Trophoblast cell (in vitro differentiated cells and primary cell): Measurements from ENCODE around the gene COL6A3.
A peak's percentile ranks its signal among the peaks of the same experiment; 100 is the strongest.

Experiments
- DNase-seq, 2 donors: peaks; one replicate each; pipeline ENCODE4 v3.0.0-alpha.2; 2016
- H2AFZ ChIP-seq: 2 replicates; pipeline ENCODE4 v1.6.1; 2013; ENCODE audit warnings: low read length, moderate library complexity, mild to moderate bottlenecking; ENCODE audit not compliant: insufficient read depth, poor library complexity
- H2AK5ac ChIP-seq: 2 replicates; pipeline ENCODE4 v1.6.1; 2013; ENCODE audit warnings: mild to moderate bottlenecking, low read length
- H2BK120ac ChIP-seq: 2 replicates; pipeline ENCODE4 v1.6.1; 2013; ENCODE audit warnings: low read length, mild to moderate bottlenecking, moderate library complexity; ENCODE audit not compliant: insufficient read depth, poor library complexity
- H2BK12ac ChIP-seq: 2 replicates; pipeline ENCODE4 v1.6.1; 2013; ENCODE audit warnings: mild to moderate bottlenecking, low read length, moderate library complexity
- H2BK5ac ChIP-seq: 2 replicates; pipeline ENCODE4 v1.6.1; 2013; ENCODE audit warnings: low read length, low read depth, moderate library complexity, mild to moderate bottlenecking; ENCODE audit not compliant: poor library complexity
- H3K14ac ChIP-seq: 2 replicates; pipeline ENCODE4 v1.6.1; 2013; ENCODE audit warnings: mild to moderate bottlenecking, low read length
- H3K18ac ChIP-seq: 2 replicates; pipeline ENCODE4 v1.6.1; 2013; ENCODE audit warnings: mild to moderate bottlenecking, low read length
- H3K23ac ChIP-seq: 2 replicates; pipeline ENCODE4 v1.6.1; 2013; ENCODE audit warnings: low read length
- H3K27ac ChIP-seq: 2 replicates; pipeline ENCODE4 v1.5.1; 2013; ENCODE audit warnings: low read depth, mild to moderate bottlenecking, inconsistent platforms, low read length, moderate library complexity
- H3K27me3 ChIP-seq: 2 replicates; pipeline ENCODE4 v1.6.1; 2013; ENCODE audit warnings: inconsistent platforms, mild to moderate bottlenecking, low read length, moderate library complexity; ENCODE audit not compliant: insufficient read depth
- H3K36me3 ChIP-seq, 2 experiments: 1 replicate in 1 of 2; 2 replicates in 1 of 2; pipeline ENCODE4 v1.6.1; 2013; ENCODE audit warnings: low read length in 2 of 2, mild to moderate bottlenecking in 2 of 2, moderate library complexity in 1 of 2; ENCODE audit not compliant: insufficient read depth in 2 of 2, control insufficient read depth in 1 of 2
- H3K4ac ChIP-seq: 2 replicates; pipeline ENCODE4 v1.6.1; 2013; ENCODE audit warnings: low read depth, mild to moderate bottlenecking, low read length, moderate library complexity
- H3K4me1 ChIP-seq, 2 experiments: 1 replicate in 1 of 2; 2 replicates in 1 of 2; pipeline ENCODE4 v1.6.1; 2013; ENCODE audit warnings: low read length in 2 of 2, mild to moderate bottlenecking in 2 of 2, moderate library complexity in 1 of 2; ENCODE audit not compliant: insufficient read depth in 2 of 2, control insufficient read depth in 1 of 2
- H3K4me2 ChIP-seq: 2 replicates; pipeline ENCODE4 v1.6.1; 2013; ENCODE audit warnings: inconsistent platforms, mild to moderate bottlenecking, low read length, moderate library complexity
- H3K4me3 ChIP-seq: 2 replicates; pipeline ENCODE4 v1.5.1; 2013; ENCODE audit warnings: mild to moderate bottlenecking, low read depth, low read length, inconsistent platforms
- H3K79me1 ChIP-seq: one replicate; pipeline ENCODE4 v1.6.1; 2013; ENCODE audit warnings: low read length
- H3K79me2 ChIP-seq: 2 replicates; pipeline ENCODE4 v1.6.1; 2013; ENCODE audit warnings: low read length, mild to moderate bottlenecking; ENCODE audit not compliant: control insufficient read depth, insufficient read depth, poor library complexity
- H3K9ac ChIP-seq: 2 replicates; pipeline ENCODE4 v1.6.1; 2013; ENCODE audit warnings: mild to moderate bottlenecking, low read length
- H3K9me3 ChIP-seq: 2 replicates; pipeline ENCODE4 v1.6.1; 2013; ENCODE audit warnings: low read depth, mild to moderate bottlenecking, control low read depth, inconsistent platforms, low read length; ENCODE audit not compliant: insufficient read depth
- H4K12ac ChIP-seq: 2 replicates; pipeline ENCODE4 v1.6.1; 2013; ENCODE audit warnings: low read depth, mild to moderate bottlenecking, low read length, moderate library complexity
- H4K8ac ChIP-seq: 2 replicates; pipeline ENCODE4 v1.6.1; 2013; ENCODE audit warnings: low read depth, mild to moderate bottlenecking, low read length, moderate library complexity
- H4K91ac ChIP-seq: one replicate; pipeline ENCODE4 v1.6.1; 2013; ENCODE audit warnings: low read depth, mild to moderate bottlenecking, low read length, moderate library complexity
- WGBS: extraction: QIAGEN DNeasy Blood & Tissue Kit; methylation state at CpG from one replicate; pipeline ENCODE4 v1.1.7; 2013; ENCODE audit warnings: missing lambda C conversion rate; ENCODE audit not compliant: insufficient read length, insufficient coverage; ENCODE audit errors: extremely low coverage; 5-methylcytosine and 5-hydroxymethylcytosine counted together

Gene COL6A3

GRCh38 chr2:237287872-237288271 is 126.1 kb downstream of the COL6A3 start:
- H3K27ac ChIP-seq = no peak overlapping the region
- H4K8ac ChIP-seq = no peak overlapping the region
- no peak overlapping the region for H3K4ac ChIP-seq
- H3K18ac ChIP-seq = peak overlapping the region; percentile 45
- WGBS = no CpG with 5 or more reads among the region's 1 CpG
- H3K4me3 ChIP-seq = no peak overlapping the region
- peak overlapping the region; percentile 44 for H2AK5ac ChIP-seq
- peaks cover 5% of the 10 kb centered on the region for H3K79me2 ChIP-seq
- no peaks in the 10 kb centered on the region for H3K9me3 ChIP-seq
- peak overlapping the region; percentile 45 for H2BK5ac ChIP-seq
- H3K14ac ChIP-seq = peak overlapping the region; percentile 21
- no peak overlapping the region for H3K4me2 ChIP-seq
- H2BK120ac ChIP-seq = peak overlapping the region; percentile 50
- no peak overlapping the region for H4K12ac ChIP-seq
- H3K36me3 ChIP-seq = no peaks in the 10 kb centered on the region
- peak overlapping the region; percentile 92 for H4K91ac ChIP-seq
- H3K27me3 ChIP-seq = no peaks in the 10 kb centered on the region
- H2AFZ ChIP-seq = no peak overlapping the region
- H3K4me1 ChIP-seq = peaks cover 4 to 5% of the 10 kb centered on the region in 2 experiments
- peak overlapping the region; percentile 85 for H2BK12ac ChIP-seq
- H3K79me1 ChIP-seq = peaks cover 33% of the 10 kb centered on the region
- H3K9ac ChIP-seq = no peak overlapping the region
- H3K23ac ChIP-seq = no peak overlapping the region
- no peak for DNase-seq

GRCh38 chr2:237283131-237283928 is 130.6 kb downstream of the COL6A3 start:
- Histone ChIP-seq H3K36me3 (no peaks in the 10 kb centered on the region), H3K9me3 (peaks cover 2% of the 10 kb centered on the region)
- no CpG with 5 or more reads among the region's 4 CpGs for WGBS

DNA sequence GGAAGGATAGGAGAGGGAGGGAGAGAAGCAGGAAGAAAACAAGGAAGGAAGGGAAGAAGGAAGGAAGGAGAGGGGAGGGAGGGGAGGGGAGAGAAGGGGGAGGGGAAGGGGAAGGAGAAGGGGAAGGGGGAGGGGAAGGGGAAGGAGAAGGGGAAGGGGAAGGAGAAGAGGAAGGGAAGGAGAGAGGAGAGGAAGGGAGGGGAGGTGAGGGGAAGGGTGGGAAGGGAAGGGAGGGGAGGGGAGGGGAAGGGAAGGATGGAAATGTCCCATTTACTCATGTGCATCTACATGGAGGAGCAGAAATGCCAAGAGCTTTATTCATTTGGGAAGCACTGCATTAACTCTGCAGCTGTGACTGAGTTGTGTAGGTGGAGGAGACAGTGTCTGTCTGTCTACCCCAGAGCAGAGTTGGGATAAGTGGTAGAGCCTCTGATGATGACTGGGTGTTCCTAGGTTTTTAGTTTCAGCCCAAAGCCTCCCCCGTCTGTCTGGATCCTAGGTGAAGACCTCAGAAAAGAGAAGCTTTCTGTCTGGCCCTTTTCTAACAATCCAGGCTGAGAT is 131.3 kb downstream of the COL6A3 start:
- no peaks in the 10 kb centered on the region for H3K36me3 ChIP-seq
- H3K18ac ChIP-seq = no peak overlapping the region
- H4K8ac ChIP-seq = no peak overlapping the region
- H2AFZ ChIP-seq = no peak overlapping the region
- no CpG with 5 or more reads among the region's 1 CpG for WGBS
- DNase-seq = no peak
- no peaks in the 10 kb centered on the region for H3K79me2 ChIP-seq
- no peaks in the 10 kb centered on the region for H3K4me1 ChIP-seq
- H3K4me2 ChIP-seq = no peak overlapping the region
- no peak overlapping the region for H2AK5ac ChIP-seq
- H3K4me3 ChIP-seq = no peak overlapping the region
- H3K79me1 ChIP-seq = peaks cover 27% of the 10 kb centered on the region
- no peak overlapping the region for H4K12ac ChIP-seq
- no peak overlapping the region for H3K4ac ChIP-seq
- H3K23ac ChIP-seq = no peak overlapping the region
- H3K27me3 ChIP-seq = no peaks in the 10 kb centered on the region
- H2BK120ac ChIP-seq = no peak overlapping the region
- H2BK5ac ChIP-seq = no peak overlapping the region
- peaks cover 2% of the 10 kb centered on the region for H3K9me3 ChIP-seq
- H3K27ac ChIP-seq = peak overlapping the region; percentile 32
- peak overlapping the region; percentile 26 for H4K91ac ChIP-seq
- H2BK12ac ChIP-seq = peak overlapping the region; percentile 5
- H3K9ac ChIP-seq = no peak overlapping the region
- H3K14ac ChIP-seq = no peak overlapping the region

More at GRCh38 chr2:237283131-237283928, 130.6 kb downstream of the COL6A3 start:
- Histone ChIP-seq H3K18ac (no peak overlapping the region), H3K4me3 (no peak overlapping the region), H2BK5ac (no peak overlapping the region), H3K4me2 (no peak overlapping the region), H2AK5ac (no peak overlapping the region), H3K23ac (no peak overlapping the region), H4K91ac (peak overlapping the region; percentile 73), H2BK120ac (peak overlapping the region; percentile 48), H3K4ac (no peak overlapping the region), H2BK12ac (no peak overlapping the region), H3K4me1 (no peaks in the 10 kb centered on the region), H4K12ac (no peak overlapping the region), H3K9ac (no peak overlapping the region), H2AFZ (no peak overlapping the region), H3K14ac (no peak overlapping the region), H4K8ac (no peak overlapping the region), H3K79me2 (no peaks in the 10 kb centered on the region), H3K27ac (peak overlapping the region; percentile 32), H3K27me3 (no peaks in the 10 kb centered on the region), H3K79me1 (peaks cover 27% of the 10 kb centered on the region)
- peak; percentile 33 to 53 for DNase-seq

DNA sequence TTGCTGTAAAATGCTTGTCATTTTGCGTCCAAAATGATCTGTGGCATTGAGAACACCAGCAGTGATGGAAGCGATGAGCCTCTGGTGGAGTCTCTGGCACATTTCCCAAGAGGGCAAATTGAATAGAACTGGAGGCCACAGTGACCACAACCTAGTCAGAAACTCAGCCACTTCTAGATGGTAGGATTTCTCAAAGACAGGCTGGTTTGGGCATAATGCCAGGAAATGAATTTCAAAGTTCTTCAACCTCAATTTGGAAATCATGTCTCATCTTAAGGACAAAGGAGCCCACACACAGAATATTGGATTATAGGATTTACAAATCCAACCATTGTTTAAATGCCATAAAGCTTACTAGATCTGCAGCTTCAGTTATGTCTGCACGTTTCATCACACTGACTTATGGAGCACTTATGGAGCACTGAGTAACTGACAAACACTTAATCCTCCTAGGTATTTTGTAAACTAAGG is 132.1 kb downstream of the COL6A3 start:
- no peak overlapping the region for H3K18ac ChIP-seq
- H2BK120ac ChIP-seq = no peak overlapping the region
- H3K4me1 ChIP-seq = no peaks in the 10 kb centered on the region
- H3K79me1 ChIP-seq = peaks cover 24% of the 10 kb centered on the region
- peaks cover 2% of the 10 kb centered on the region for H3K9me3 ChIP-seq
- no peak overlapping the region for H3K4me3 ChIP-seq
- no peak overlapping the region for H3K4ac ChIP-seq
- H3K27me3 ChIP-seq = no peaks in the 10 kb centered on the region
- no peak overlapping the region for H2BK5ac ChIP-seq
- no peaks in the 10 kb centered on the region for H3K79me2 ChIP-seq
- H3K14ac ChIP-seq = no peak overlapping the region
- no peak overlapping the region for H2AK5ac ChIP-seq
- no peak overlapping the region for H3K23ac ChIP-seq
- H4K12ac ChIP-seq = no peak overlapping the region
- H3K36me3 ChIP-seq = no peaks in the 10 kb centered on the region
- no peak overlapping the region for H3K27ac ChIP-seq
- no CpG with 5 or more reads among the region's 3 CpGs for WGBS
- H2AFZ ChIP-seq = no peak overlapping the region
- peak; percentile 24 to 40 for DNase-seq
- no peak overlapping the region for H4K8ac ChIP-seq
- H3K4me2 ChIP-seq = no peak overlapping the region
- no peak overlapping the region for H2BK12ac ChIP-seq
- no peak overlapping the region for H3K9ac ChIP-seq
- H4K91ac ChIP-seq = peak overlapping the region; percentile 10
